Fibroblast of pulmonary artery (primary cell): ENCODE measurements around the gene RGMA.

Experiments used
- DNase-seq: peaks from one replicate; pipeline ENCODE4 v3.0.0-alpha.2; 2010; ENCODE audit warnings: low read depth
- H3K4me3 ChIP-seq: replicated peaks from 2 replicates; pipeline ENCODE4 v1.5.1; 2011; ENCODE audit warnings: low read depth, mild to moderate bottlenecking, control low read depth, low read length, moderate library complexity
- CTCF ChIP-seq: IDR thresholded peaks from 2 replicates; pipeline ENCODE4 v1.5.1; 2011; ENCODE audit warnings: mild to moderate bottlenecking, control low read depth, low read length, inconsistent platforms; ENCODE audit errors: missing control alignments

The RGMA gene

GRCh38 chr15:93048426-93048721 lies 40.6 kb downstream of the RGMA start:
- TF ChIP-seq CTCF = no peak
- no peak overlapping the region for H3K4me3 ChIP-seq
- DNase-seq = no peak

GRCh38 chr15:93047621-93048425 lies 41.2 kb downstream of the RGMA start:
- TF ChIP-seq CTCF = no peak
- H3K4me3 ChIP-seq = no peak overlapping the region
- DNase-seq = no peak

- no peak for TF ChIP-seq CTCF
- DNase-seq = no peak
- no peak overlapping the region for H3K4me3 ChIP-seq
Observed at GRCh38 chr15:93046721-93047120, 42.3 kb downstream of the RGMA start.

- DNase-seq = no peak
- no peak for TF ChIP-seq CTCF
- H3K4me3 ChIP-seq = no peak overlapping the region
Observed at GRCh38 chr15:93046120-93046519, 42.9 kb downstream of the RGMA start.

- no peak for TF ChIP-seq CTCF
- no peak for DNase-seq
- no peak overlapping the region for H3K4me3 ChIP-seq
Observed at GRCh38 chr15:93045191-93045785, 43.7 kb downstream of the RGMA start.

GRCh38 chr15:93044301-93045190 lies 44.5 kb downstream of the RGMA start:
- DNase-seq = no peak
- no peak for TF ChIP-seq CTCF

More at GRCh38 chr15:93044301-93045190, 44.5 kb downstream of the RGMA start:
- no peak overlapping the region for H3K4me3 ChIP-seq
